Right lobe of liver (tissue), 6 donors: Measurements from ENCODE around the gene CREB3L2. TPM values are rescaled to one million over a fixed set of nuclear protein-coding genes. Genes with fewer than 3 reads are reported as not detected.

Source experiments
- ATAC-seq, 4 donors: fragments of 200-7000 bp; cut with Tn5 transposase; one replicate each; pipeline ENCODE4 v1.9.1; 2020; ENCODE audit warnings: mild to moderate bottlenecking in 4 of 4, moderate library complexity in 4 of 4
- DNase-seq, 3 donors: peaks; one replicate each; pipeline ENCODE4 v3.0.0-alpha.2; 2020
- H3K27ac ChIP-seq, 3 donors: fragments of 200-600 bp; one replicate each; pipeline ENCODE4 v1.8.0; 2022
- H3K27me3 ChIP-seq, 2 donors: fragments of 200-600 bp; one replicate each; pipeline ENCODE4 v1.8.0; 2022
- H3K36me3 ChIP-seq, 4 donors: fragments of 200-600 bp; sonication (generic) in 1 of 4; one replicate each; pipeline versions ENCODE4 v1.5.1 to v1.8.0; 2017 to 2022; ENCODE audit warnings: control low read depth in 1 of 4
- H3K4me1 ChIP-seq, 4 donors: fragments of 200-600 bp; sonication (generic) in 1 of 4; one replicate each; pipeline versions ENCODE4 v1.5.1 to v1.8.0; 2017 to 2022; ENCODE audit warnings: control low read depth in 1 of 4
- H3K4me3 ChIP-seq, 3 donors: fragments of 200-600 bp; one replicate each; pipeline ENCODE4 v1.8.0; 2022
- H3K9me3 ChIP-seq, 4 donors: fragments of 200-600 bp; sonication (generic) in 1 of 4; one replicate each; pipeline versions ENCODE4 v1.5.1 to v1.8.0; 2017 to 2022; ENCODE audit warnings: control low read depth in 1 of 4
- CTCF ChIP-seq, 4 donors: fragments of 200-600 bp in 3 of 4; fragments of 450-650 bp in 1 of 4; IDR thresholded peaks; one replicate each; pipeline versions ENCODE4 v1.5.1 to v1.8.0; 2016 to 2022; ENCODE audit warnings: antibody characterized with exemption in 4 of 4, mild to moderate bottlenecking in 2 of 4
- POLR2A ChIP-seq: fragments of 450-650 bp; IDR thresholded peaks from one replicate; pipeline ENCODE4 v1.6.1; 2017; ENCODE audit warnings: antibody characterized with exemption, mild to moderate bottlenecking
- WGBS: methylation state at CpG from one replicate; pipeline ENCODE4 v1.1.6; 2018; ENCODE audit warnings: low coverage, low lambda C conversion rate; ENCODE audit not compliant: insufficient coverage; ENCODE audit errors: missing lambda C conversion rate; 5-methylcytosine and 5-hydroxymethylcytosine counted together
- intact Hi-C, 2 donors: fragments of 100-400 bp; cut with DNase I; formaldehyde crosslinking; loops; one replicate each; pipeline versions ENCODE4 v1.11.2 to v1.14.1; 2022
- total RNA-seq, 6 experiments: library from RNA; depleted of rRNA in 2 of 6; stranded (reverse); fragments of >200 nt in 2 of 6; fragmentation: NEBNext Ultra II Directional in 3 of 6; extraction: Animal tissue kit (Norgen Biotek cat#: 25700) in 3 of 6; gene quantifications; one replicate each; pipeline versions ENCODE4 v1.1.0 to v1.2.4, GENCODE V29; 2016 to 2023
- donor health status: DM: no; HTN: yes; CAD: no.
- donor health status: DM: no; HTN: no; CAD: no.
- donor health status: DM: no; HTN: no; CAD: no.
- donor health status: DM: no; HTN: yes; CAD: no.
- donor health status: DM: no; HTN: yes; CAD: no.

Gene CREB3L2
- total RNA-seq, 6 experiments from 2014 or later = 11.5 to 29.9 (median 18.2) TPM

- TF ChIP-seq POLR2A = no peak
- no peak for TF ChIP-seq CTCF (IDR thresholded peaks at IDR 0.05)
- ATAC-seq (no peak), DNase-seq (no peak)
- Histone ChIP-seq H3K27ac (no peak overlapping the region), H3K4me3 (no peak overlapping the region), H3K4me1 (peaks cover 0 to 27% (median 9%) of the 10 kb centered on the region in 4 donors), H3K27me3 (no peaks in the 10 kb centered on the region), H3K36me3 (peaks cover 0 to 3% (median 0%) of the 10 kb centered on the region in 4 donors), H3K9me3 (no peaks in the 10 kb centered on the region)
- intact Hi-C loops = no loop called here
- 96% methylated on average over 3 of the region's 3 CpGs for WGBS
Measured at GRCh38 chr7:137957887-137958286, 44.0 kb downstream of the CREB3L2 start.

- H3K9me3 ChIP-seq = no peaks in the 10 kb centered on the region
- intact Hi-C loops = no loop called here
- ATAC-seq = no peak
Measured at GRCh38 chr7:137956591-137956990, 45.3 kb downstream of the CREB3L2 start.

GRCh38 chr7:137956183-137956582 lies 45.7 kb downstream of the CREB3L2 start:
- peaks cover 0 to 32% (median 9%) of the 10 kb centered on the region in 4 donors for H3K4me1 ChIP-seq
- no peak for TF ChIP-seq POLR2A
- TF ChIP-seq CTCF (IDR thresholded peaks at IDR 0.05) = no peak
- intact Hi-C loops = no loop called here

More at GRCh38 chr7:137956591-137956990, 45.3 kb downstream of the CREB3L2 start:
- TF ChIP-seq CTCF (IDR thresholded peaks at IDR 0.05) = no peak
- TF ChIP-seq POLR2A = no peak
- Histone ChIP-seq H3K4me3 (no peak overlapping the region), H3K27ac (no peak overlapping the region), H3K27me3 (no peaks in the 10 kb centered on the region), H3K4me1 (peaks cover 0 to 27% (median 9%) of the 10 kb centered on the region in 4 donors), H3K36me3 (peaks cover 0 to 3% (median 0%) of the 10 kb centered on the region in 4 donors)
- DNase-seq = no peak
- WGBS = 81% methylated on average over 5 of the region's 5 CpGs

GRCh38 chr7:137954614-137955013 lies 47.3 kb downstream of the CREB3L2 start:
- Histone ChIP-seq H3K27ac (no peak overlapping the region), H3K4me3 (no peak overlapping the region), H3K27me3 (no peaks in the 10 kb centered on the region), H3K4me1 (peaks cover 0 to 39% (median 12%) of the 10 kb centered on the region in 4 donors), H3K9me3 (no peaks in the 10 kb centered on the region), H3K36me3 (peaks cover 0 to 3% (median 0%) of the 10 kb centered on the region in 4 donors)
- no peak for ATAC-seq
- no peak for DNase-seq
- WGBS = 40% methylated on average over 1 of the region's 2 CpGs
- intact Hi-C loops = no loop called here
- TF ChIP-seq POLR2A = no peak
- no peak for TF ChIP-seq CTCF (IDR thresholded peaks at IDR 0.05)

More at GRCh38 chr7:137956183-137956582, 45.7 kb downstream of the CREB3L2 start:
- peaks cover 0 to 3% (median 0%) of the 10 kb centered on the region in 4 donors for H3K36me3 ChIP-seq
- 30% methylated on average over 5 of the region's 5 CpGs for WGBS
- H3K4me3 ChIP-seq = no peak overlapping the region
- no peak for DNase-seq
- no peak overlapping the region for H3K27ac ChIP-seq
- peak in 3 of 4 donors; percentile 31 to 70 (median 49) for ATAC-seq
- no peaks in the 10 kb centered on the region for H3K9me3 ChIP-seq
- H3K27me3 ChIP-seq = no peaks in the 10 kb centered on the region
